MM.1S (cell line): Measurements from ENCODE around the gene SPHK2.

Experiments used
- EZH2 ChIP-seq: fragments of 300-600 bp; sonication (generic); optimal IDR thresholded peaks from 2 replicates; pipeline ENCODE3; 2017; ENCODE audit warnings: low read depth, mild to moderate bottlenecking, antibody characterized with exemption, low read length, mixed read lengths
- TF ChIP-seq, protein P1 (sequence below): fragments of 300-600 bp; sonication (generic); IDR thresholded peaks from 2 replicates; pipeline ENCODE4 v1.5.1; 2016; ENCODE audit warnings: antibody characterized with exemption, low read length, mixed read lengths

DNA sequence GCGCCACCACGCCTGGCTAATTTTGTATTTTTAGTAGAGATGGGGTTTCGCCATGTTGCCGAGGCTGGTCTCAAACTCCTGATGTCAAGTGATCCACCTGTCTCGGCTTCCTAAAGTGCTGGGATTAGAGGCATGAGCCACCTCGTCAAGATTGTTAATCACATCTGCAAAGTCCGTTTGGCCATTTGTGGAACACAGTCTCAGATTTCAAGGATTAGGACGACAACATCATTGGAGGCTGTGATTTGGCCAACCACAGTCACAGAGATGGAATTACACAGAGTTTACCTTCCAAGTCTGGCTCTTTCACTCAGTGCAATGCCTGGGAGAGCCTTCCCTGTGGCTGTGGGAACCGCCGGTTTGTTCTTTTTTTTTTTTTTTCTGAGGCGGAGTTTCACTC, 49.5 kb upstream of the SPHK2 start:
- TF ChIP-seq, protein P1, sequence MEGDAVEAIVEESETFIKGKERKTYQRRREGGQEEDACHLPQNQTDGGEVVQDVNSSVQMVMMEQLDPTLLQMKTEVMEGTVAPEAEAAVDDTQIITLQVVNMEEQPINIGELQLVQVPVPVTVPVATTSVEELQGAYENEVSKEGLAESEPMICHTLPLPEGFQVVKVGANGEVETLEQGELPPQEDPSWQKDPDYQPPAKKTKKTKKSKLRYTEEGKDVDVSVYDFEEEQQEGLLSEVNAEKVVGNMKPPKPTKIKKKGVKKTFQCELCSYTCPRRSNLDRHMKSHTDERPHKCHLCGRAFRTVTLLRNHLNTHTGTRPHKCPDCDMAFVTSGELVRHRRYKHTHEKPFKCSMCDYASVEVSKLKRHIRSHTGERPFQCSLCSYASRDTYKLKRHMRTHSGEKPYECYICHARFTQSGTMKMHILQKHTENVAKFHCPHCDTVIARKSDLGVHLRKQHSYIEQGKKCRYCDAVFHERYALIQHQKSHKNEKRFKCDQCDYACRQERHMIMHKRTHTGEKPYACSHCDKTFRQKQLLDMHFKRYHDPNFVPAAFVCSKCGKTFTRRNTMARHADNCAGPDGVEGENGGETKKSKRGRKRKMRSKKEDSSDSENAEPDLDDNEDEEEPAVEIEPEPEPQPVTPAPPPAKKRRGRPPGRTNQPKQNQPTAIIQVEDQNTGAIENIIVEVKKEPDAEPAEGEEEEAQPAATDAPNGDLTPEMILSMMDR = no peak
- TF ChIP-seq EZH2 = no peak
